Jurkat, Clone E6-1 (cell line): ENCODE measurements around the gene DRD1.
"Not testable (repeated sequence)": the region's sequence is repeated elsewhere in the genome, so short reads cannot be mapped to it uniquely, and the experiment has no call there.

Experiments used
- DNase-seq: peaks from one replicate; pipeline ENCODE4 v3.0.0-alpha.2; 2011; ENCODE audit warnings: low read depth, low spot score
- H3K4me3 ChIP-seq: 2 replicates; pipeline ENCODE4 v1.5.1; 2011; ENCODE audit warnings: mild to moderate bottlenecking, low read length, control low read depth, moderate library complexity

The DRD1 gene

DNA sequence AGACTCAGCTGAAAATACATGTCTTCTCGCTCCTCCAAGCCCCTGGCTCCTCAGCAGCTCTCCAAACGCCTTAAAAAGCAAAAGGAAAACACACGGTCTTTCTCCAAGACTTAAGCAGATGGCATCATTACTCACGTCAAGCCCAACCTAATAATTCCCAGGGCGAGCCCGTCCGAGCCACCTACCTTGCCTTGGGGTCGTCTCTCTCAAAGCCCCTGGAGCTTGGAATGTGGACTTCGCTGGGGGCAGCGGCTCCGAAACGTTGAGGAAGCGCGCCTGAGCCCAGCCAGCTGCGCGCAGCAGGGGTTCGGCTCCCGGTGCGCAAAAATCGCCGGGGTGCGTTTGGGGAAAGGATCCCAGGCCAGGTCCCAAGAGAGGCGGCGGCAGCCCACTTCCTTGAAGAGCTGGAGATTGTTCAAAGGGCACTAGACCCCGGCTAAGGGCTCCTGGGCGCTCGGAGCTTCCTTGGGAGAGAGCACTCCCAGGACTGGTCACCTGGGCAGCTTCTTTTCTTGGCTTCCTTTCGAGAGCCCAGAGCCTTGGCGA is 395 bp downstream of the DRD1 start:
- H3K4me3 ChIP-seq, result no peak overlapping the region
- no peak for DNase-seq

DNA sequence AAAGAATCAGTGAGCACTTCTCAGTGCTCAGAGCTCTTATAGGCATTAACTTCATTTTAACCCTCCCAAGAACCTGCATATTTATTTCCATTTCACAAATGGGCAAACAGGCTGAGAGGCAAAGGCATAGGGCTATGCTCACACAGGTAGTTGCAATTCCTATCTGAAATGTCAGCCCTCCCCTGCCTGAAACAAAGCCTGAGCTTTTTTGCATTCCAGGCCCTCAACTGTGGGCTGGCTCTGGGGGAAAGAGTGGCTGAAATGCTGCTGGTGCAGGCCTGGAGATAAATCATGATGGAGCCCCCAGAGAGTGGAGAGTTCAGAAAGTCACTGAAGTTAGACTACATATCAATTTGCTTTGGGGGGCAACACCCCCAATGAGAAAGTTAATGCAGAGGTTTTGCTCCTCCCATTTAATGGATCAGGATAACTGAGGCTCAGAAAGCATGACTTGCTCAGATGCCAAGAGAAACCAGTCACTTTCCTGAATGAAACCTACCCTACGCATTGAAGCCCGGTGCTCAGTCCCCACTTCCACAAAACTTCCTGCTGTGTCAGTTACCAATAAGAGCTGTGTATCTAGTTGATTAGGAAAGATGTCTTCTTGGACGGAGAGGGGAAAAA is 5.6 kb downstream of the DRD1 start:
- no peak overlapping the region for H3K4me3 ChIP-seq
- no peak for DNase-seq

DNA sequence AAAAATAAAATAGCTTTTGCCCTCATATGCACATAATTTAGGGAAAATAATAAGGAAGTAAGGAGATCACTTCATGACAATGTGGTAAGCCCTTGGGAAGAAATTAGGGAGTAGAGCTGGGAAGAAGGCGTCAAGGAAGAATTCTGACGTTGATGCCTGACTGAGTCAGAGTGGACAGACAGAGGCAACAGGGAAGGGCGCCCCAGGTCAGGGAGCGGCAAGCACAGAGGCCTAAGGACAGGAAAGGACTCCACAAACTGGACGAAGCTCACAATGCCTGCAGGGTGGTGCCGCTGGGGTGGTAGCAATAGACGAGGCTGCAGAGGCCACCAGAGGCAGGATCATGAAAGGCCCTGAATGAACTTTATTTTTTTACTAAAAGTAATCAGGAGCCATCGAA is 7.6 kb downstream of the DRD1 start:
- H3K4me3 ChIP-seq, result no peak overlapping the region
- no peak for DNase-seq

DNA sequence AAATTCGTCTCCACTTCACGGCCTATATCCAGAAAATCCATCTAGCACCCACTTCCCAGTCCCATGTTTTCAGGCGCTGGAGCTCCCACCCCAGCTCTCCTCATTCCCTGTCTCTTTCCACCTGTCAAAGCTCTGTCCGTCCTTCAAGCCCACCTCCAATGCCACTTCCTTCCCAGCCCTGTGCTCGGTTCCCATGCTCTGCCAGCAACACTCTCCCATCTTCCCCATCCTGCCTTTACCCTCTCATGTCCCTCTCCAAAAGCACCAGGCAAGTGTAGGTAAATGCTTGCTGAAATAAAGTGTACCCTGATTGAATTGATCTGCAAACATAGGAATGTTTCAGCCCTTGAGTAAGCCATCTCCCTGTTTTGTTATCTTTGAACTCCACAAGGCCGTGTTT is 9.2 kb downstream of the DRD1 start:
- no peak overlapping the region for H3K4me3 ChIP-seq

DNA sequence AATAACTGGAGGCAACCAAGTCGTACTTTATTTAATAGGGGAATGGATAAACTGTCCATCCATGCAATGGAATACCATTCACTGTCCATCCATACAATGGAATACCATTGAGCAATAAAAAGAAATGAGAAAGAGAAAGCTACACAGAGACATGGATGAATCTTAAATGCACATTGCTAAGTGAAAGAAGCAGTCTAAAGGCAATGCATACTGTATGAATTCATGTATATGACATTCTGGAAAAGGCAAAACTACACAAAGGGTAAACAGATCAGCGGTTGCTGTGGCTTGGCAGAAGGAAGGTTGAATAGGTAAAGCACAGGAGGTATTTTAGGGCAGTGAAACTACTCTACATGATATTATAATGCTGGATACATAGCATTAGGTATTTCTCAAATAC is 16.2 kb downstream of the DRD1 start:
- no peak for DNase-seq
- no peak overlapping the region for H3K4me3 ChIP-seq

More for the DNA sequence above, 9.2 kb downstream of the DRD1 start:
- DNase-seq, result no peak

DNA sequence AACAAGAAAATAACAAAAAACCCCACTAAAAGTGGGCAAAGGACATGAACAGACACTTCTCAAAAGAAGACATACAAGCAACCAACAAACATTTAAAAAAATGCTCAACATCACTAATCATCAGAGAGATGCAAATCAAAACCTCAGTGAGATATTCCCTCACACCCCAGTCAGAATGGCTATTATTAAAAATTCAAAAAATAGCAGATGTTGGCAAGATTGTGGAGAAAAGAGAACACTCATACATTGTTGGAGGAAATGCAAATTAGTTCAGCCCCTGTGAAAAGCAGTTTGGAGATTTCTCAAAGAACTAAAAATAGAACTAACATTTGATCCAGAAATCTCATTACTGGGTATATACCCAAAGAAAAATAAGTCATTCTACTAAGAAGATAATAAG is 19.4 kb downstream of the DRD1 start:
- DNase-seq, H3K4me3 ChIP-seq: not testable (repeated sequence)

DNA sequence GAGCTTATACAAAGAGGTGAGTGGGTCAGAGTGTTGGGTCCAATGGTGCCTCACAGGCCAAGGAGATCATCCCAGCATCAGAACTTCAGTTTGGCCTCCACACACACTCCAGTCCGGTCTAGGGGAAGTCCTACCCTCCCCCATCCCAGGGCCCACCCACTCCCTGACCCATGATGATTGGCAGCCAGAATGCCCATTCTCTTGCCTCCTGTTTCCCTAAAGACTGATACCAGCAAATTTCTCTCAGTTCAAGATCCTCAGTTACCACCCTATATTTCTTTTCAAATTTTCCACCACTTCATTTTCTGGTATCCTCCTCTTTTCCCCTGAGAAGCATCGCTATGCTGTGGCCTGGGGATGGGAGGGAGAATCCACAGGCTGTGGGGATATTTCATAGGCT is 21.9 kb downstream of the DRD1 start:
- no peak overlapping the region for H3K4me3 ChIP-seq
- DNase-seq, result no peak

DNA sequence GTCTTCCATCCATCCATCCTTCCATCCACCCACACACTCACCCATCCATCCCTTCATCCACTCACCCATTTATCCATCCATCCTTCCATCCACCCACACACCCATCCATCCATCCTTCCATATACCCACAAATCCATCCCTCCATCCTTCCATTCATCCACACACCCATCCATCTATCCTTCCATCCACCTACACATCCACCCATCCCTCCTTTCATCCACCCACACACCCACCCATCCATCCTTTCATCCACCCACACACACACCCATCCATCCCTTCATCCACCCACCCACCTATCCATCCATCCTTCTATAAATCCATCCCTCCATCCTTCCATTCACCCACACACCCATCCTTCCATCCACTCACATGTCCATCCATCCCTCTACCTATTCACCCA is 23.6 kb downstream of the DRD1 start:
- DNase-seq, result no peak
- no peak overlapping the region for H3K4me3 ChIP-seq

DNA sequence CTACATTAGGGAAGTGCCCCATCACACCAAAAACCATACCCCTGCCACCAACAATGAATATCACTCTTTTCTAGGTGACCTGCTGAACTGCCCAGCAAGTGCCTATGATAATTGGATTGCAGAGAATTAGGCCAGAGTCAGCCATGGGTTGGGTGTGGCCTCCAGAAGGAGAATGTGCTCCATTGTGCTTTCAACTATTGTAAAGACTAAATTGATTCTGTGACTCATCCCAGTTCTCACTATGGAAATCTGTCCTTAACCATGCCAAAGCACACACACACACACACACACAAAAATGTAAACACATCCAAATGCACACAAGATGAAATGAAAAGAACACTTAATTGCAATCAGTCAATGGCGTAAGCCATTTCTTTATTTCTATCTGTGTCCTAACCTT is 25.7 kb downstream of the DRD1 start:
- H3K4me3 ChIP-seq, result no peak overlapping the region
- no peak for DNase-seq

DNA sequence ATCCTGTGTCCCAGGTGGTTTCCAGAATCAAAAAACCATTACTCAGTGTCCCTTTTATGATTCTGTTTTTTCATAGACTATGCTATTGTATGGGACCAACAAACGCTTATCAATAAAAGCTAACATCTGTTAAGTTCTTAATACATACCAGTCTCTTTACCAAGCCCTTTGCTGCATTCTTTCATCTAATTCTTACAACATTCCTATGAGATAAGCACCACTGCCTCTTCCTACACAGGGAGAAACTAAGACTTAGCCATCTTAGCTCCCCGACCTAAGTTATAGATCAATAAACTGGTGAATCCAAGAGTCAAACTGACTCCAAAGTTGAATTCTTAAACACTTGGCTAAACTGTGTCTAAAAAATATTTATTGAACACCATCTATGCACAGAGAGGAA is 26.6 kb downstream of the DRD1 start:
- no peak for DNase-seq
- H3K4me3 ChIP-seq, result no peak overlapping the region

DNA sequence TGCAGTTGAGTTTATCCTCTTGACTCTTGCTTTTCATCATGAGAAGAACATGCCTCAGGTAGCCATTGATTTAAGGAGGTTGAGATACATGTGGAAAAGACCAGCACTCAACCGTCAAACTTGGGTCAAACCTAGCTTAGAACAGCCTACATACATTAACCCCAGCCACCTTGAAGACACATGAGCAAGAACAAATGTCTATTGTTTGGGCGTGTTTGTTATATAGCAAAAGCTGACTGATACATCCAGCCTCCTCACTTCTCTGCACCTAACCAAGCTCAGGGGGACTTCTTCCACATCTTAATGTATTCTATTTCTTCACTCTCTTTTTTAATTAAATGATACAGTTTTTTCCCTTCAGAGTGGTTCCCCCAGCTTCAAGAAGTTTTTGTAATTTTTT is 28.7 kb downstream of the DRD1 start:
- no peak for DNase-seq
- no peak overlapping the region for H3K4me3 ChIP-seq

DNA sequence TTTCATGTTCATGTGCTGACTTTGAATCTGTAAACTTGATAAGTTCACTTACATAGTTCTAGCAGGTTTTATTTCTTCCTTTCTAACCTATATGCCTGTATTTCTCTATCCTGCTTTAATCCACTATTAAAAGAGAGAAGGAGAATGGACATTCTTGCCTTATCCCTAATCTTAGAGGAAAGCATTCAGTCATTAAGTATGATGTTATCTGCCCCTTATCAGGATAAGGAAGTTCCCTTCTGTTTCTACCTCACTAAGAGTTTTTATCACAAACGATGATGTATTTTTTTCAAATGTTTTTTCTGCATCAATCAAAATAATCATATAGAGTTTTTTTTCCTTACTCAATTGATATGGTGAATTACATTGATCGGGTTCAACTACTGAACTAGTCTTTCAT is 33.1 kb downstream of the DRD1 start:
- no peak for DNase-seq
- H3K4me3 ChIP-seq, result no peak overlapping the region

DNA sequence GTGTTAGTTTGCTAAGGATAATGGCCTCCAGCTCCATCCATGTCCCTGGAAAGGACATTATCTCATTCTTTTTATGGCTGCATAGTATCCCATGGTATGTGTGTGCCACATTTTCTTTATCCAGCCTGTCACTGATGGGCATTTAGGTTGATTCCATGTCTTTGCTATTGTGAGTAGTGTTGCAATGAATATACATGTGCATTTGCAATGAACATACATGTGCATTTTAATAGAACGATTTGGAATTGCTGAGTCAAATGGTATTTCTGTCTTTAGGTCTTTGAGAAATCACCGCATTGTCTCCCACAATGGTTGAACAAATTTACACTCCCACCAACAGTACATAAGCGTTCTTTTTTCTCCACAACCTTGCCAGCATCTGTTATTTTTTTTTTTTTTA is 37.7 kb downstream of the DRD1 start:
- no peak for DNase-seq
- H3K4me3 ChIP-seq, result no peak overlapping the region

DNA sequence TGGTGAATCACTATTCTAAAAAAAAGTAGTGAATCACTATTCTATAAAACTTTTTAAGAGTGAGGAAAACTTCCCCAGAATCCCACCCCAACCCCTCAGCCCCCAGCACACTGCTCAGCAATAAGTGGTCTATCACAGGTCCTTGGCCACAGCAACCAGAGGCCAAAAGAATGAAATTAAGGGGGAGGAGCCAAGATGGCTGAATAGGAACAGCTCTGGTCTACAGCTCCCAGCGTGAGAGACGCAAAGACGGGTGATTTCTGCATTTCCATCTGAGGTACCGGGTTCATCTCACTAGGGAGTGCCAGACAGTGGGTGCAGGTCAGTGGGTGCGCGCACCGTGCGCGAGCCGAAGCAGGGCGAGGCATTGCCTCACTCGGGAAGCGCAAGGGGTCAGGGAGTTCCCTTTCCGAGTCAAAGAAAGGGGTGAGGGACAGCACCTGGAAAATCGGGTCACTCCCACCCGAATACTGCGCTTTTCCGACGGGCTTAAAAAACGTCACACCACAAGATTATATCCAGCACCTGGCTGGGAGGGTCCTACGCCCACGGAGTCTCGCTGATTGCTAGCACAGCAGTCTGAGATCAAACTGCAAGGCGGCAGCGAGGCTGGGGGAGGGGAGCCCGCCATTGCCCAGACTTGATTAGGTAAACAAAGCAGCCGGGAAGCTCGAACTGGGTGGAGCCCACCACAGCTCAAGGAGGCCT is 46.2 kb downstream of the DRD1 start:
- not testable (repeated sequence) for H3K4me3 ChIP-seq

DNA sequence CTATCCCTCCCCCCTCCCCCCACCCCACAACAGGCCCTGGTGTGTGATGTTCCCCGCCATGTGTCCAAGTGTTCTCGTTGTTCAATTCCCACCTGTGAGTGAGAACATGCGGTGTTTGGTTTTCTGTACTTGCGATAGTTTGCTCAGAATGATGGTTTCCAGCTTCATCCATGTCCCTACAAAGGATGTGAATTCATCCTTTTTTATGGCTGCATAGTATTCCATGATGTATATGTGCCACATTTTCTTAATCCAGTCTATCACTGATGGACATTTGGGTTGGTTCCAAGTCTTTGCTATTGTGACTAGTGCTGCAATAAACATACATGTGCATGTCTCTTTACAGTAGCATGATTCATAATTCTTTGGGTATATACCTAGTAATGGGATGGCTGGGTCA is 48.6 kb downstream of the DRD1 start:
- DNase-seq, H3K4me3 ChIP-seq: not testable (repeated sequence)

More for the DNA sequence above, 46.2 kb downstream of the DRD1 start:
- not testable (repeated sequence) for DNase-seq

DNA sequence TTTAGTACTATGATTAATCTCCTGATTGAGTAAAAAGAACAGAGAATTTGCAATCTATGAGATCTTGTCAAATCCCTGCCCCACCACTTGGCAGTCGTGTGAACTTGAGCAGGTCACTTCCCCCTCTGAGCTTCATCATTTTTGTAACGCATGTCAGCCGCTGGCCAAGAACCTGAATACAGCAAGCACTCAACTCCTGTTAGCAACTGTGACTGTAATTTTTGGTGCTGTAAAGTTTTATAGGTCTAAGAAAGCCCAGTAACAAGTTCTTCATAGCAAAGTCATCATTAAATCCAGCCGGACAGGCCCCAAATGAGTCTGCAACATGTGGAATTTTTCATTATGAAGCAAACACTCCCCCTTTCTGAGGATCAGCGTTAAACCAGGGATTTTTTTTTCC is 49.4 kb downstream of the DRD1 start:
- no peak for DNase-seq
- H3K4me3 ChIP-seq, result no peak overlapping the region

DNA sequence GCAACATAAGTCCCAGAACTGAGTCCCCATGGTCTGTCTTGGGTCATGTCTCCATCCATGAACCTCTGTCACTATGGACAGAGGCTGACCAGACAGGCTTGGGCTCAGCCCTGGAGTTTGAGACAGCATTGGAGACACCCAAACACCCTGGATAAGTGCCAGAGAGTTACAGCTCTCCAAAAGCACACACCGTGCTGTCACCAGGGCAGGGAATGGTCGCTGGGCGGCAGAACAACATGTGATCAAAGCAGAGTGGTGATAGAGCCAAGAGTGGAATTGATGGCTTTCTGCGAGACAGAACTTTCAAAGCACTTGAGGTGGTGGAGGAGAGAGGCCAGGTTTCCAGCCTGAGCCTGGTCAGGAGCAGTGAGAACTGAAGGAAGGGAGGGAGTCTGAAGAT is 50.1 kb downstream of the DRD1 start:
- no peak for DNase-seq

DNA sequence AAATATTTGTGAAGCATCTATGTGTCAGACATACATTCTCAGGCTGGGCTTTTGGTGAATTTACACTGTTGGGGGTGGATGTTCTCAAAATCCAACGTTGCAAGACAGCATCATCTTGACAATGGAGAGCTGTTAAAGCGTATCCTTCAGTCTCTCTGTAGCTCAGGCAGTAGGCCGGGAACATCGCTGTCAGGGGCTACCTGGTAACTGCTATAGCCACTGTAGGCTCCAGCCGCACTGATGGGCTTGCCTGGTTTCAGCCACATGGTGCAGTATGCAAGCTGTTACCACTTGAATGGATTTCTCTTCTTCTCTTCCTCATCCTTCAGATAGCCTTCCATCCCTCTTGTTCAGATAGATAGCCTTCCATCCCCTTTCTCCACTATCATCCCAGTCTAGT is 51.7 kb downstream of the DRD1 start:
- no peak overlapping the region for H3K4me3 ChIP-seq
- DNase-seq, result no peak

More for the DNA sequence above, 50.1 kb downstream of the DRD1 start:
- no peak overlapping the region for H3K4me3 ChIP-seq

DNA sequence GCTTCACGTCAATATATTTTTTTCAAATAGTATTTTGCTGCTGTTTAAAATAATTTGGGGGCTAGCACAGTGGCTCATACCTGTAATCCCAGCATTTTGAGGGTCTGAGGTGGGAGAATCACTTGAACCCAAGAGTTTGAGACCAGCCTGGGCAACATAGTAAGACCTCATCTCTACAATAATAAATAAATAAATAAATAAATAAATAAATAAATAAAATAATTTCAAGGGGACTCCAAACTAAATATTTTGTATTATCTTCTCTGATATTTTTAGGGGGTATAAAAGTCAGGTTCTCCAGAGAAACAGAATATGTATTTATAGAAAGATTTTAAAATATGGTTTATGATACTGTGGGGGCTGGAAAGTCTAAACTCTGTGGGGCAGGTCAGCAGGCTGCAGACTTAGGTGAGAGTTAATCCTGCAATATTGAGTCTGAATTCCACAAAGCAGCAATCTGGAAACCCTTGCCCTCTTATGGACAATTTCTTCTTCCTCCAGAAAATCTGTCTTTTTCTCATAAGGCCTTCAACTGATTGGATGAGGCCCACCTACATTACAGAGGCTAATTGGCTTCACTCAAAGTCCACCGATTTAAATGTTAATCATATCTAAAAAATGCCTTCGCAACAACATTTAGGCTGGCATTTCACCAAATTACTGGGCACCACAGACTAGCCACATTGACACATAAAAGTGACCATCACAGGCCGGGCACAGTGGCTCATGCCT is 53.5 kb downstream of the DRD1 start:
- no peak for DNase-seq
- no peak overlapping the region for H3K4me3 ChIP-seq
